ENCODE measurements around the gene WDCP. TPM values are rescaled to one million over a fixed set of nuclear protein-coding genes. Genes with fewer than 3 reads are reported as not detected.

The WDCP gene
- total and polyA plus RNA-seq, 10 of the 15 experiments (the other 5 are each of a cell fraction or from before 2014, with no cell fraction given), result 5.5 to 21.3 (median 13.2) TPM

- WGBS (ENCODE audit: insufficient coverage, insufficient replicate concordance, low lambda C conversion rate, missing lambda C conversion rate), result 83% methylated on average over 35 of the region's 35 CpGs
- ChIA-PET SMC1A (ENCODE audit: uncharacterized antibody, unreplicated experiment) (no interaction called here), POLR2A (no interaction called here), RAD21 (ENCODE audit: unreplicated experiment) (no interaction called here), CTCF (no interaction called here)
- intact Hi-C loops (cut with micrococcal nuclease; ENCODE audit: unreplicated experiment) (no loop called here), in situ Hi-C loops (cut with MboI) (no loop called here)
- Histone ChIP-seq H3K9me3 (replicated peaks; ENCODE audit: control insufficient read depth, insufficient read depth, low read length) (no peaks in the 10 kb centered on the region), H3K27ac (ENCODE audit: control insufficient read depth, insufficient read depth) (no peak overlapping the region), H3K27me3 (replicated peaks in 1 of 2; ENCODE audit: control insufficient read depth in 2 of 2, insufficient read depth in 2 of 2, low read length in 1 of 2) (no peaks in the 10 kb centered on the region; a peak in 1 of 4 replicates), H3K4me2 (ENCODE audit: control insufficient read depth, insufficient read depth) (no peak overlapping the region), H2AFZ (ENCODE audit: control insufficient read depth, low read depth, low read length) (no peak overlapping the region), H3K4me3 (no peak overlapping the region), H4K20me1 (ENCODE audit: control insufficient read depth, insufficient read depth) (no peaks in the 10 kb centered on the region), H3K36me3 (ENCODE audit: control insufficient read depth in 2 of 2, insufficient read depth in 2 of 2, low read length in 1 of 2) (peaks cover 0 to 4% of the 10 kb centered on the region in 2 experiments; a peak in 1 of 4 replicates), H3K9ac (ENCODE audit: control insufficient read depth, insufficient read depth, low read length) (no peak overlapping the region), H3K4me1 (ENCODE audit: control insufficient read depth, insufficient read depth, low read length) (no peaks in the 10 kb centered on the region), H3K79me2 (ENCODE audit: control insufficient read depth, insufficient read depth, low read length) (no peaks in the 10 kb centered on the region)
- FAIRE-seq (no peak), DNase-seq (ENCODE audit: low read depth, low spot score) (no peak), ATAC-seq (no peak)
- no TSS peak for BruUV-seq (replicated peaks)
- TF ChIP-seq BHLHE40 (IDR thresholded peaks at IDR 0.05; ENCODE audit: borderline replicate concordance in 1 of 2, low read depth in 2 of 2, low read length in 1 of 2) (no peak), SIX5 (IDR thresholded peaks at IDR 0.05; ENCODE audit: low read depth, low read length, severe bottlenecking) (no peak), CEBPB (IDR thresholded peaks at IDR 0.05; ENCODE audit: borderline replicate concordance in 1 of 2, low read depth in 2 of 2, low read length in 2 of 2) (no peak), CHD1 (IDR thresholded peaks at IDR 0.05; ENCODE audit: low read depth, low read length) (no peak), NFXL1 (IDR thresholded peaks at IDR 0.05; ENCODE audit: borderline replicate concordance) (no peak), TCF3 (IDR thresholded peaks at IDR 0.05; ENCODE audit: borderline replicate concordance, insufficient read depth, low read depth, low read length) (no peak), ZNF592 (IDR thresholded peaks at IDR 0.05) (no peak), TBL1XR1 (IDR thresholded peaks at IDR 0.05; ENCODE audit: low read depth, low read length) (no peak), EGR1 (IDR thresholded peaks at IDR 0.05; ENCODE audit: borderline replicate concordance in 1 of 2, low read depth in 2 of 2, low read length in 2 of 2) (no peak), HSF1 (IDR thresholded peaks at IDR 0.05; ENCODE audit: low read depth, low read length) (no peak)
Observed at GRCh38 chr2:24016853-24017703, 30.1 kb downstream of the WDCP start.

Measured in GM12878 (cell line).